HG02943 (cell line): ENCODE data around the gene CFDP1.

Experiments used
- ATAC-seq: cut with Tn5 transposase; IDR thresholded peaks from one replicate; pipeline ENCODE4 v1.9.1; 2021; ENCODE audit warnings: mild to moderate bottlenecking, low read depth, moderate library complexity; ENCODE audit not compliant: unreplicated experiment

Gene CFDP1

DNA sequence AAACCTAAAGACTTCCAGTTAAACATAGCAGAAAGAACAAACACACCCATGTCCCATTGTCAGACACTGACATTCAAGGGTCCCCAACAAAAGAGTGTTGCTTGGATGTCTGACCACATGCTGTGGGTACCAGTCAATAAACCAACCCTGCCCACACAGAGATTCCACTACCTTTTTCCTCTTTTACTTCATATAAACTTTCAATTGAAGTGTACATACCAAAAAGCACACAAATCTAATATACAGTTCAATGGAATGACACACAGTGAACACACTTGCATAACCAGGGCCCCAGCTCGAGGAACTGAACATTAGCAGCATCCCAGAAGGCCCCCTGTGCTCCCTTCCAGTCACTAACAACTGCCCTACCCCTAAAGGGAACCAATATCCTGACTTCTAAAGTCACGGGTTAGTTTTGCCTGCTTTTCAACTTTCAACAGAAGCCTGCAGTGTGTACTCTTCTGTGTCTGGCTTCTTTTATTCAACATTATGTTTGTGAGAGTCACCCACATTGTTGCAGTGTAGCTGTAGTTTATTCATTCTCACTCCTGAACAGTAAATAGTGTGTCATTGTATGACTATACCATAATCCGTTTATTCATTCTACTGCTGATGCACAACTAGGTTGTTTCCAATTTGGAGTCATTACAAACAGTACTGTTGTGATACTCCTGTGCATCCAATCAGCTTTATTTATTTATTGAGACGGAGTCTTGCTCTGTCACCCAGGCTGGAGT is 18.0 kb downstream of the CFDP1 start:
- ATAC-seq = no peak

GRCh38 chr16:75413951-75414350 is 19.4 kb downstream of the CFDP1 start:
- ATAC-seq = no peak

- ATAC-seq = no peak
Measured at GRCh38 chr16:75406943-75407342, 26.4 kb downstream of the CFDP1 start.

DNA sequence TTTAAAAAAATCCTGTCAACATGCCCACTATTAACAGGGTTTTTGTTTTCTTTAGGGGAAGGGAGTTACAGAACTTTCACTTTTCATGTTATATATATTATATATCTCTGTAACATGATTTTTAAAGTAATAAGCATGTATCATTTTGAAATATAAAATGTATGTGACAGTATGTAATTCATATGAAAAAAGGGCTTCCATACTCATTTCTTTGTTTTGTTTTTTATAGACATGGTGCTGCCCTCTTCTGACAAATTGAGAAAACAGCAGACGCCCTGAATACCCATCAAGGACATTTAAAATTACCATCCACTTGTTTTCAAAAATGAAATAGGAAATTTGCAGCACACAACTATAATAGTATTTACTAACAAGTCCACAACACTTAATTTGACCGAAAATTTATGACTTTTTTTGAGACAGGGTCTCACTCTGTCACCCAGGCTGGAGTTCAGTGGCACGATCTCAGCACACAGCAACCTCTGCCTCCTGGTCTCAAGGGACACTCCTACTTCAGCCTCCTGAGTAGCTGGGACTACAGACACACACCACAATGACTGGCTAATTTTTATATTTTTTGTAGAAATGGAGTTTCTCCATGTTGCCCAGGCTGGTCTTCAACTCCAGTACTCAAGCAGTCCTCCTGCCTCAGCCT is 30.4 kb downstream of the CFDP1 start:
- no peak for ATAC-seq

- no peak for ATAC-seq
Measured at GRCh38 chr16:75402159-75402820, 31.0 kb downstream of the CFDP1 start.

DNA sequence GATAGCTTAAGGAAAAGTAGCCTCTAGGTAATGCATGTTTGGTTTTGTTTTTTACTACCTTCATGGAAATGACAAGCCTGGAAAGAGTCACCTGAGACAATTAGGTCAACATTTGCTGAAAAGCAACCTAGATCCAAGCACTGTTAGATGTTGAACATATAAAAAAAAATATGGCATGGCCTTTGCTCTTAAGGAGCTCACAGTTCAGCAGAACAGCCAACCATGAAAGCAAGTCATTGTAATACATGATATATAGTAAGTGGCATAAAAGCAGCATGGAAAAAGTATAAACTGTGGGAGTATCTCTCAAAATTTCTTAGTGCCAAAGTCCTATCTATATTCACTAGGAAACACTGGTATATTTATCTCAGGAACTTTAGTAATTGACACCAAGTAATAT is 31.6 kb downstream of the CFDP1 start:
- ATAC-seq = no peak

GRCh38 chr16:75398333-75398732 is 35.0 kb downstream of the CFDP1 start:
- ATAC-seq = no peak

DNA sequence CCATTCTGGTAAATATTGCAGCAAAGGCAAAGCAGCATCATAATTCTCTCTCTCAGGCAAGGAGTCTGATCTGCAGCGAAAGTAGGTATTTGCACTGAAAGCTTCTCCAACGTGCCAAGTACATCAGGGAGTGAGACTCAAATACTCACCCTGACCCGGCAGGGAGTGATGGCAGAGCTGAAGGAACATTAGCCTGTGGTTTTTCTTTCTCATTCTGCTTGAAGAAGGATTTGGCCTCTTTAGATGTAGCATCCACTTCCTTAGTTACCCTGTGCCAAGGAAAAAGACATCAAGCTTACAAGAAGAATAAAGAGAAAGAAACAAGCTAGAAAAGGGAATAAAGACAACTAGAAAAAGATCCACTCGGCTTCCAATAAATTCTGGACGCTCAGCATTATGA is 38.4 kb downstream of the CFDP1 start:
- no peak for ATAC-seq

DNA sequence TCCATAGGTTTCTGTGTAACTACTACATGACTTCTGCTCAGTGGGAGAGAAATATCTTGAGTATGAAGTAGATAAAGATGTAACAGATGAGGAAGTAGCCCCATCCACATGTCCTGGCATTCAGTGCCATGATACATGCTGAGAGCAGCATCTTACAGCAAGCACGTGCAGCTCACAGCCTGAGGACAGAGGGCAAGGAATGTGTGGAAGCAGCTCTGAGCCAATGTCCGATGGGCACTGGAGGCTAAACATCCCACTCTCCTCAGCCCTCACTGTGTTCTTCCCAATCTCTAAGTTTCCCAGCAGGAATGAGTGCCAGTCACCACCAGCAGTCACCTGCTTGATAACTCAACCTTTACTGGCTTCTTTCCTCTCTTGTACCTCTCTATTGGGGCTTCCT is 40.4 kb downstream of the CFDP1 start:
- ATAC-seq = no peak

DNA sequence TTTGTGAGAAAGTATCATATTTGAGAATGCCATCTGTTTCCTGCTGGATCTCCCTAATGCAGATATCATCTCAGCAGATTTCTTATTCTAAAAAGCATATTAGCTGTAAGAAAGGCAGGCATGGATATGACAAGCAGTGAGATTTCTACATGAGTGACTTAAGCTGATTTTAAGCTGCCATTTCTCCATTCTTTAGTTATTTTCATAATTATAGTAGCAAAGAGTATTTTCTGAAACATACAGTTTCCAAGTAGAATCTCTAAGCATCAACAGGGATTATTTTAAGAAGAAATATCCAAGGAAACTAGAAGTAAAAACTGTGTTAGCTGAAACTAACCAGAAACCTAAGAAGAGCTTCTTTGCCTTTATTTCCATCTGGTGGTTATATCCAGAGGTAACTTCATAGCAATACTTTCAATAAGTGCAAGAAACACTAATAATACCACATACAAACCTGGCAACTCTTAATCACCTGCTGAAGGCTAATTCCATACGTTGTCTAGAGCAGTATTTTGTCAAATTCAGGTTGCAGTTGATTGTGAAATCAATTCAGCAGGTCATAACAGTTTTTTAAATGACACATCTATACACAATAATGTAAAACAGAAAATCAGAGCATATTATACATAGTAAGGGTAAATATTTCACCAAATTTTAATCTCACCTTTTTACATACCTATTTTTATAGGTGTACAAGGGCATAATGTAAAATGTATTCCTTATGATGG is 42.2 kb downstream of the CFDP1 start:
- no peak for ATAC-seq

DNA sequence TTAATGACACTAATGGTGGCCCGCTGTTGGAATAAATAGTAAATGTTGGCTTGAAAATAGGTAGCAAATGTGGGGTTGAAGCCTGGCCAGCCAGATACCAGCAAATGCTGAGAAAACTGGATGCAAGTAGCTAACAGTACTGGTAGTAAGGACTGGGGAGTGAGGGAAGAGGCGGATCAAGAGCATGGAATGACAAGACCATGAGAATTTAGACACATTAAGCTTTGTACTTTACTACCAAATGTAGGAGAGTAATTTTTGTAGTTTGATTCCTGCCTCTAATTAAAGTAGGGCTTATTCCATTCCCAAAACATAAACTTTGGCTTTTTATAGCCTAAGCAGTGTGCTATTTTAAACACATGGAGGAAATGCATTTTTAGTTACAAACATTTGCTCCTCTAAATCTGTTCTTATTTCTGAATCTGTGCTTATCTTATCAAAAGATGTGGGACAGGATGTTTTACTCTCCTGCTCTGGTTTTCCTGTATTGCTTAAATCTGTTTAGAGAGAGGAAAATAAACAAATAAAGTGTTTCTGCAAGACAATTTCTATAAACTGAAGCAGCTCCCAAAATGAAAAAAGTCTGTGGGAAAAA is 44.1 kb downstream of the CFDP1 start:
- ATAC-seq = no peak

GRCh38 chr16:75387951-75388350 is 45.4 kb downstream of the CFDP1 start:
- no peak for ATAC-seq

DNA sequence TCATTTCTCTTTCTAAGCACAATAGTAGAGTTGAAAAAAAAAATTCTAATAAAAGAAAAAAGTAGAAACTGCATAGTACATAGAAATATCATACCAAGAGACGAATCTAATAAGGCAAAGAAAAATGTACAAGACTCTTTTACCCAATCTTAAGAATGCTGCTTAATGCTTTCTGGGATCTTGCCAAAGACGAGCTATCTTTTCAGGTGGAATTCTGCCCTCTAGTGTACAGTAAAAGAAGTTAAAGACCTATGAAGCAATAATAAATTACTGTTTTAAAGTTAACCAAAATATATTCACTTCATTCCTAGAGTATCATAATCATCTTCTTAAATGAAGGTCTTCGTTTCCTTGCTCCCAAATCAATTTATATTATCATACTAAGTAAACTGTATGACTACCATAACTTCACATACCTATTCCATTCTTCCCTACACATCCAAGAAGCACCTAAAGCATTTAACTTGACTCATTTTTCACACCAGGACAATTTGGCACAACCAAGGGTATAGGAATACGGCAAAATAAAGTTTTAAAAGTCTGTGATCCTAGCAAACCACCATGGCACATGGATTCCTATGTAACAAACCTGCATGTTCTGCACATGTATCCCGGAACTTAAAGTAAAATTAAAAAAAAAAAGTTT is 47.7 kb downstream of the CFDP1 start:
- no peak for ATAC-seq

DNA sequence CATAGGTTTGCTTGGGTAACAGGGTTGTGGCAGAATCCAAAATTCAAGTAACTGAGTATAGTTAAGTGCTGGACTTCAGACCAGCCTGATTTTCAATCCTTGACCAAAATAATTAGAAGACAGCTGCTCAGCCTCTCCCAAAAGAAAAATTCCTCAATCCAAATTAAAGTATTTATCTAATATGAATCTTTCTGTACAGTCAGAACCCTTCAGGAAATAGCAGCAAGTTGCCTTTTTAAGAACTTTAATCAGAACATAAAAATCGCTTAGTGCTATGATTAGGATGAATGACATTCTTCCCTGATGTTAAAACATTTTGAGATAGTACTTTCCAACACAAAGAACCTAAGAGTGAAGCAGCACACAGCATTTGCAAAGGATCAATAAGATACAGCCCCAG is 50.2 kb downstream of the CFDP1 start:
- ATAC-seq = no peak

DNA sequence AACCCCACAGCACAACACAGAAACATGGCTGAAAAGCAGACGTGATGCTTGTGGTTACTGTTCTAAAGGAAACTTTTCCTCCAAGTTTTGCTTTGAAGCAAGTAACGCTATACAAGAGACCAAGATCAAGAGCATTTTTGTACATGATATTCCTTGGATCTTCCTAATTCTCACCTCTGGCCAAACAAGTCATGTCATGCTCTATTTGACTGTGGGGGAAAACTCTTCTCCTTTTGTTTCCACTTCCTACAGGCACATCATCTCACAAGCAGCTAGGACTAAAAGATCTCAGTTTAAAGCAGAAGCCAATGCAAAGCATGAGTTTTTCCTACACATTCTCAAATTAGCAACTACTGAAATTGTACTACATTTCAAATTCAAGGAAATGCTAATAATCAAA is 50.7 kb downstream of the CFDP1 start:
- ATAC-seq = no peak

GRCh38 chr16:75380870-75381269 is 52.4 kb downstream of the CFDP1 start:
- no peak for ATAC-seq

- peak; percentile 86 for ATAC-seq
Measured at GRCh38 chr16:75379911-75380847, 53.1 kb downstream of the CFDP1 start.

DNA sequence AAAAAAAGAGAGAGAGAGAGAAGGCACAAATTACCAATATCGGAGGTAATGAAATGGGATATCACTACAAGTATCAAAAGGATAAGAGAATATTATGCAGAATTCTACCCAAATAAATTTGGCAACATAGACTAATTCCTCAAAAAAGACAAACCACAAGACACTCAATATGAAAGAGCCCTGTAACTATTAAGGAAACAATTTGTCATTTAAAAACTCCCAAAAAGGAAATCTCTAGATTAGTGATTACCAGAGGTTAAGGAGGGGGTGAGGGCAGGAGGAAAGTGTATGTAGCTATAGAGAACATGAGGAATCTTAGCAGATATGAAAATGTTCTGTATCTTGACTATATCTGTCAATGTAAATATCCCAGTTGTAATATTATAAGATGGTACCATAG is 54.0 kb downstream of the CFDP1 start:
- peak; percentile 46 for ATAC-seq

DNA sequence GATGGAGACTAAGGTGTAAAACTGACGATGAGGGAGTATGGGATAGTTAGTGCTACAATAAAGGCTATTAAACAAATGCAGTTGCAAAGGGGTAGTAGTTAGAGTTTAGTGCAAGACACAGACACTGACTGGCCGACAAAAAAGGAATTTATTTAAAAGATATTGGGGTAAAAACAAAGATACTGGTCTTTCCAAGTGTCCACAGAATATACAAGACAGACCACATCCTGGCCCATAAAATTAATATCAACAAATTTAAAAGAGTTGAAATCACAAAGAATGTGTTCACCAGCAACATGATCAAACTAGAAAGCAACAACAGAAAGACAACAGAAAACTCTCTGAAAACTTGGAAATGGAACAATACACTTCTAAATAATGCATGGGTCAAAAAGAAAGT is 54.7 kb downstream of the CFDP1 start:
- no peak for ATAC-seq
